OCI-LY3 (cell line): ENCODE results near the gene GPBP1.

Experiments used
- H2AFZ ChIP-seq: fragments of 200-600, 300-600 bp; shearing (Covaris generic); 2 replicates; pipeline ENCODE4 v1.6.0; 2014; ENCODE audit warnings: antibody characterized with exemption, low read depth, low read length
- H3K27ac ChIP-seq: fragments of 200-600, 300-600 bp; sonication (generic); 2 replicates; pipeline ENCODE4 v1.5.1; 2014; ENCODE audit warnings: mild to moderate bottlenecking, low read length, moderate library complexity, mixed read lengths
- H3K27me3 ChIP-seq: fragments of 200-600, 300-600 bp; sonication (generic); 2 replicates; pipeline ENCODE4 v1.6.1; 2014; ENCODE audit warnings: low read depth, low read length, mixed read lengths
- H3K36me3 ChIP-seq: fragments of 200-600, 300-600 bp; sonication (generic); replicated peaks from 2 replicates; pipeline ENCODE3; 2014; ENCODE audit warnings: low read depth, low read length, mixed read lengths
- H3K4me1 ChIP-seq: fragments of 300-600, 200-600 bp; sonication (generic); 2 replicates; pipeline ENCODE4 v1.6.1; 2014; ENCODE audit warnings: low read length, mixed read lengths
- H3K4me2 ChIP-seq: fragments of 200-600, 300-600 bp; sonication (generic); 2 replicates; pipeline ENCODE4 v1.6.1; 2014; ENCODE audit warnings: low read length, mixed read lengths
- H3K4me3 ChIP-seq: fragments of 300-600, 200-600 bp; sonication (generic); 2 replicates; pipeline ENCODE4 v1.5.1; 2014; ENCODE audit warnings: antibody characterized with exemption, mild to moderate bottlenecking, low read length, moderate library complexity
- H3K79me2 ChIP-seq: fragments of 300-600, 200-600 bp; shearing (Covaris generic); 2 replicates; pipeline ENCODE4 v1.6.1; 2014; ENCODE audit warnings: mild to moderate bottlenecking, low read length, mixed read lengths
- H3K9ac ChIP-seq: fragments of 300-600, 200-600 bp; shearing (Covaris generic); 2 replicates; pipeline ENCODE4 v1.6.0; 2014; ENCODE audit warnings: mild to moderate bottlenecking, low read length, moderate library complexity
- H3K9me3 ChIP-seq: fragments of 200-600, 300-600 bp; shearing (Covaris generic); 2 replicates; pipeline ENCODE4 v1.6.1; 2014; ENCODE audit warnings: low read length, mixed read lengths; ENCODE audit not compliant: insufficient read depth
- H4K20me1 ChIP-seq: fragments of 200-600, 300-600 bp; sonication (generic); 2 replicates; pipeline ENCODE4 v1.6.1; 2016; ENCODE audit warnings: low read length, mixed read lengths; ENCODE audit not compliant: insufficient read depth
- EZH2phosphoT487 ChIP-seq: fragments of 200-600 bp; shearing (Covaris generic); IDR thresholded peaks from 2 replicates; pipeline ENCODE4 v1.6.1; 2018; ENCODE audit warnings: antibody characterized with exemption, mixed run types, low read depth
- TF ChIP-seq, protein P1 (sequence below): fragments of 200-600, 300-600 bp; sonication (generic); IDR thresholded peaks from 2 replicates; pipeline ENCODE4 v1.5.1; 2014; ENCODE audit warnings: antibody characterized with exemption, low read length, low read depth

Gene GPBP1

DNA sequence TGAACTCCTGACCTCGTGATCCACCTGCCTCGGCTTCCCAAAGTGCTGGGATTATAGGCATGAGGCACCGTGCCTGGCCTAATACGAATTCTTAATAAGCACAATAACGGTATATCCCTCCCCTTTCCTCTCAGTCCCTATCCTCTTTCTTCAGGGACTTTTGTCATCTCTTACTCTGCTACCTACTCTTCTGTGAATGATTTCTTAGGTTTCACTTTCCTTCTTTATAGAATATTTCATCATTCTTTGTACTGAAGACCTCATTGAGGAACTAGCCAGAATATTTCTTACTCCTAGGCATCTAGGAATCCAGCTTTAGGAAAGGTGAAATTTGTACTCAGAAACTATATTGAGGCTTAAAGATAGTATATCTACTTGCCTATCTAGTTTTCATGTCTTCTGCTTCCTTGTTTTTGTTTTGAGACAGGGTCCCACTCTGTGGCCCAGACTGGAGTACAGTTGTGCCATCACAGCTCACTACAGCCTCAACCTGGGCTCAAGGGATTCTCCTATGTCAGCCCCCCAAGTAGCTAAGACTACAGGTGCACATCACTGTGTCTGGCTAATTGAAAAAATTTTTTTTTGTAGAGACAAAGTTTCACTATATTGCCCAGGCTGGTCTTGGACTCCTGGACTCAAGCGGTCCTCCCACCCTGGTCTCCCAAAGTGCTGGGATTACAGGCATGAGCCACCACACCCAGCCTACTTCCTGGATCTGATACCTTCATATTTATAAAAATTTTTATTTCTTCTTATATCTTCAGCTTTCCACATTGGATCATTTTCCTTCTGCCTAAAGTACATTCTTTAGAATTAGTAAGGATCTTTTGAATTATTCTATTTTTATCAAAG lies 69.7 kb downstream of the GPBP1 start:
- H3K4me1 ChIP-seq: no peaks in the 10 kb centered on the region
- no peaks in the 10 kb centered on the region for H3K9me3 ChIP-seq
- peaks cover 27% of the 10 kb centered on the region for H3K36me3 ChIP-seq
- H4K20me1 ChIP-seq: peaks cover 4% of the 10 kb centered on the region; the same call in 1 of the 2 replicates
- H3K4me2 ChIP-seq: no peak overlapping the region
- no peak overlapping the region for H3K9ac ChIP-seq
- TF ChIP-seq EZH2phosphoT487: no peak
- TF ChIP-seq, protein P1, sequence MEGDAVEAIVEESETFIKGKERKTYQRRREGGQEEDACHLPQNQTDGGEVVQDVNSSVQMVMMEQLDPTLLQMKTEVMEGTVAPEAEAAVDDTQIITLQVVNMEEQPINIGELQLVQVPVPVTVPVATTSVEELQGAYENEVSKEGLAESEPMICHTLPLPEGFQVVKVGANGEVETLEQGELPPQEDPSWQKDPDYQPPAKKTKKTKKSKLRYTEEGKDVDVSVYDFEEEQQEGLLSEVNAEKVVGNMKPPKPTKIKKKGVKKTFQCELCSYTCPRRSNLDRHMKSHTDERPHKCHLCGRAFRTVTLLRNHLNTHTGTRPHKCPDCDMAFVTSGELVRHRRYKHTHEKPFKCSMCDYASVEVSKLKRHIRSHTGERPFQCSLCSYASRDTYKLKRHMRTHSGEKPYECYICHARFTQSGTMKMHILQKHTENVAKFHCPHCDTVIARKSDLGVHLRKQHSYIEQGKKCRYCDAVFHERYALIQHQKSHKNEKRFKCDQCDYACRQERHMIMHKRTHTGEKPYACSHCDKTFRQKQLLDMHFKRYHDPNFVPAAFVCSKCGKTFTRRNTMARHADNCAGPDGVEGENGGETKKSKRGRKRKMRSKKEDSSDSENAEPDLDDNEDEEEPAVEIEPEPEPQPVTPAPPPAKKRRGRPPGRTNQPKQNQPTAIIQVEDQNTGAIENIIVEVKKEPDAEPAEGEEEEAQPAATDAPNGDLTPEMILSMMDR: no peak
- no peaks in the 10 kb centered on the region for H3K27me3 ChIP-seq
- no peak overlapping the region for H3K27ac ChIP-seq
- no peak overlapping the region for H3K4me3 ChIP-seq
- H2AFZ ChIP-seq: no peak overlapping the region
- H3K79me2 ChIP-seq: peaks cover 3% of the 10 kb centered on the region; the same call in 1 of the 2 replicates

DNA sequence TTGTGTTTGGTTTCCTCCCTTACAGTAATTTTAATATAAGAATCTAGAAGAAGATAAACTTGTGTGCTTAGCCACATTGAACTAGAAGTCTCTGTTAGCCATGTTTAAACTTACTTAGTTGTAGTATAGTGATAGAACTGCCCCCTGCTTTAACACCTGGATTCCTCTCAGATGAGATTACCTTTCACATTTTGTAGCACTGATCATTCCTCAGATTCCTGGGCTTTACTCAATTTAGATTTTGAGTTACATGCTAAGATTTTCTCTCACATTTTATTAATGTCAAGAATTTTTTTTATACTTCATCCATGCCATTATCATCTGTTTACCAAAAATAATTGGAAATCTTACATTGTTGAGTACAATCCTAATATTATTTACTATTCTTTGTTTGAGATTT lies 70.5 kb downstream of the GPBP1 start:
- H3K79me2 ChIP-seq: no peaks in the 10 kb centered on the region; the same call in 1 of the 2 replicates
- no peak overlapping the region for H3K4me3 ChIP-seq
- H3K9ac ChIP-seq: no peak overlapping the region
- peaks cover 27% of the 10 kb centered on the region for H3K36me3 ChIP-seq
- no peaks in the 10 kb centered on the region for H3K4me1 ChIP-seq
- H3K9me3 ChIP-seq: no peaks in the 10 kb centered on the region
- H4K20me1 ChIP-seq: peaks cover 4% of the 10 kb centered on the region; the same call in 1 of the 2 replicates
- H2AFZ ChIP-seq: no peak overlapping the region
- no peak overlapping the region for H3K27ac ChIP-seq
- no peak overlapping the region for H3K4me2 ChIP-seq
- no peaks in the 10 kb centered on the region for H3K27me3 ChIP-seq
- TF ChIP-seq, protein P1: no peak
- no peak for TF ChIP-seq EZH2phosphoT487

DNA sequence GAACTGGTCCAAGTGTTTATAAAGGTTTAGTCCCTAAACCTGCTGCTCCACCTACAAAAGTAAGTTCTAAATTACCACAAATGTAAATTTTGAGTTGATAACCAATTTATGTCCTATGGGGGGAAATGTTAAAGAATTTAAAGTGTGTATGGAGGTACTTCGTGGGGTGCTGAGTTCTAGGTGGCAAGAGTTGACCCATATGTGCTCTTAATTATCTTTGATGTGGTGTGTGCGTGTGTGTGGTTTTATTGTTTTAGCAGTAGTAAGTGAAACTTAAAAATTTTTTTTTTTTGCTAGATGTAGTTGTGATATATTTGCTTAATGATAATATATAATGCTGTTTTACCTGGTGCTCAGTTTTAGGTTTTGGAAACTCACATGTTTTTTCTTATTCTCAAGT lies 72.6 kb downstream of the GPBP1 start:
- TF ChIP-seq, protein P1: no peak
- TF ChIP-seq EZH2phosphoT487: no peak
- H2AFZ ChIP-seq: no peak overlapping the region
- 0 out of 2 replicates have a peak, but pooled peaks cover 4% of the 10 kb centered on the region for H4K20me1 ChIP-seq
- no peaks in the 10 kb centered on the region for H3K27me3 ChIP-seq
- no peak overlapping the region for H3K27ac ChIP-seq
- H3K36me3 ChIP-seq: peaks cover 33% of the 10 kb centered on the region
- H3K4me3 ChIP-seq: no peak overlapping the region
- H3K9me3 ChIP-seq: no peaks in the 10 kb centered on the region
- no peak overlapping the region for H3K9ac ChIP-seq
- no peaks in the 10 kb centered on the region for H3K4me1 ChIP-seq
- no peaks in the 10 kb centered on the region; the same call in 1 of the 2 replicates for H3K79me2 ChIP-seq
- H3K4me2 ChIP-seq: no peak overlapping the region

DNA sequence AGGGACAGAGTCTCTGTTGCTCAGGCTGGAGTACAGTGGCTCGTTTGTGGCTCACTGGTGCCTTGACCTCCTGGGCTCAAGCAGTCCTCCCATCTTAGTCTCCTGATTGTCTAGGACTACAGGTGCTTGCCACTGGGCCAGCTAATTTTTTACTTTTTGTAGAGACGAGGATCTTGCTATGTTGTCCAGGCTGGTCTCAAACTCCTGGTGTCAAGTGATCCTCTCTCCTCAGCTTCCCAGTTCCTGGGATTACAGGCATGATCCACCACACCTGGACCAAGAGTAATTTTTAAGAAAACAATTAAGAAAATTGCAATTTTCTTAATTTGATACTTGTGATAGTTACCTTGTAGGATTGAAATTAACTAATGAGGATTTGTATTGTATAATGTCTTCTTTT lies 73.9 kb downstream of the GPBP1 start:
- Histone ChIP-seq H3K4me2 (no peak overlapping the region), H4K20me1 (no peaks in the 10 kb centered on the region), H3K36me3 (peaks cover 35% of the 10 kb centered on the region), H3K79me2 (peaks cover 4% of the 10 kb centered on the region), H3K27ac (no peak overlapping the region), H3K9ac (no peak overlapping the region), H2AFZ (no peak overlapping the region), H3K9me3 (no peaks in the 10 kb centered on the region), H3K27me3 (no peaks in the 10 kb centered on the region), H3K4me3 (no peak overlapping the region), H3K4me1 (no peaks in the 10 kb centered on the region)
- TF ChIP-seq, protein P1: no peak
- TF ChIP-seq EZH2phosphoT487: no peak
